SK-N-MC (cell line): Measurements from ENCODE around the gene ANKRD9.

ENCODE experiments used
- EZH2 ChIP-seq: fragments of 200-600 bp; sonication (generic); IDR thresholded peaks from one replicate; pipeline ENCODE4 v1.6.1; 2017; ENCODE audit warnings: antibody characterized with exemption
- POLR2AphosphoS5 ChIP-seq: IDR thresholded peaks from 2 replicates; pipeline ENCODE4 v1.6.1; 2012; ENCODE audit warnings: mild to moderate bottlenecking, low read depth, low read length, borderline replicate concordance

DNA sequence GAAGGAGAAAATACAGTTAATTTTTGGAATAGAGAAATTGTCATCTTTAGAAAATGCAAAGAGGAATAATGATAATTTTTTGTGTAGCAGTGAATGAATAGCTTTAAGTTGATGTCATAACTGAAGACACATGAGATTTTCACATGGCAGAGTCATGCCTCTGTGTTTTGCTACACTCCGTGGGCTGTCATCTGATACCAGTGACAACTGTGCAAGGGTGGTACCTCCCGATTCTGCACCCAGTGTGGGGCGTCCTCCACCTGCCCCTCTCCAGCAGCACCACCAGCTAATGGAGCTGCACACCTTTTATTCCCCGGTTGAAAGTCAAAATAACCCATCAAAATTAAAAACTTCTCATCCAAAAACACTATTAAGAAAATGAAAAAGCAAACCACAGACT is 47.2 kb downstream of the ANKRD9 start:
- TF ChIP-seq POLR2AphosphoS5 = no peak
- no peak for TF ChIP-seq EZH2
